GM19193 (cell line): Measurements from ENCODE around the gene HS6ST2.

Source experiments
- POLR2A ChIP-seq: IDR thresholded peaks from 4 replicates; pipeline ENCODE4 v1.6.1; 2011; ENCODE audit not compliant: insufficient read depth, insufficient read length; ENCODE audit errors: extremely low read depth

Gene HS6ST2

GRCh38 chrX:132668178-132668577 is 290.3 kb downstream of the HS6ST2 start:
- no peak for TF ChIP-seq POLR2A

GRCh38 chrX:132665676-132666075 is 292.8 kb downstream of the HS6ST2 start:
- no peak for TF ChIP-seq POLR2A

- no peak for TF ChIP-seq POLR2A
Observed at GRCh38 chrX:132664273-132664672, 294.2 kb downstream of the HS6ST2 start.

- TF ChIP-seq POLR2A: no peak
Observed at GRCh38 chrX:132662844-132663243, 295.6 kb downstream of the HS6ST2 start.

GRCh38 chrX:132657876-132658275 is 300.6 kb downstream of the HS6ST2 start:
- no peak for TF ChIP-seq POLR2A

- TF ChIP-seq POLR2A: no peak
Observed at GRCh38 chrX:132652871-132653270, 305.6 kb downstream of the HS6ST2 start.

- TF ChIP-seq POLR2A: no peak
Observed at GRCh38 chrX:132651421-132652086, 306.9 kb downstream of the HS6ST2 start.

- no peak for TF ChIP-seq POLR2A
Observed at GRCh38 chrX:132648895-132649294, 309.5 kb downstream of the HS6ST2 start.

- no peak for TF ChIP-seq POLR2A
Observed at GRCh38 chrX:132639446-132639845, 319.0 kb downstream of the HS6ST2 start.

- TF ChIP-seq POLR2A: no peak
Observed at GRCh38 chrX:132638313-132638712, 320.1 kb downstream of the HS6ST2 start.

GRCh38 chrX:132636080-132636479 is 322.3 kb downstream of the HS6ST2 start:
- TF ChIP-seq POLR2A: no peak

GRCh38 chrX:132634521-132634920 is 323.9 kb downstream of the HS6ST2 start:
- no peak for TF ChIP-seq POLR2A

GRCh38 chrX:132631579-132632232 is 326.7 kb downstream of the HS6ST2 start:
- no peak for TF ChIP-seq POLR2A

- TF ChIP-seq POLR2A: no peak
Observed at GRCh38 chrX:132624466-132624865, 334.0 kb downstream of the HS6ST2 start.

GRCh38 chrX:132623942-132624341 is 334.5 kb downstream of the HS6ST2 start:
- TF ChIP-seq POLR2A: no peak

- TF ChIP-seq POLR2A: no peak
Observed at GRCh38 chrX:132623300-132623699, 335.1 kb downstream of the HS6ST2 start.
